Astrocyte (in vitro differentiated cells and primary cell): ENCODE results near the gene BMAL1.

Experiments used
- CTCF ChIP-seq: IDR thresholded peaks from 2 replicates; pipeline ENCODE4 v1.5.1; 2011; ENCODE audit warnings: low read depth, mild to moderate bottlenecking, inconsistent platforms, low read length, moderate library complexity; ENCODE audit not compliant: insufficient read depth
- EZH2 ChIP-seq: IDR thresholded peaks from 2 replicates; pipeline ENCODE4 v1.6.1; 2012; ENCODE audit warnings: mild to moderate bottlenecking, low read length, inconsistent platforms; ENCODE audit not compliant: insufficient read depth

- TF ChIP-seq EZH2 (no peak), CTCF (no peak)
These were observed 19.8 kb downstream of the BMAL1 start for GRCh38 chr11:13297308-13297916.
